ENCODE results near the gene SPECC1L.
A peak's percentile ranks its signal among the peaks of the same experiment; 100 is the strongest.
"Not testable (repeated sequence)": the region's sequence is repeated elsewhere in the genome, so short reads cannot be mapped to it uniquely, and the experiment has no call there.

SPECC1L gene, protein sequence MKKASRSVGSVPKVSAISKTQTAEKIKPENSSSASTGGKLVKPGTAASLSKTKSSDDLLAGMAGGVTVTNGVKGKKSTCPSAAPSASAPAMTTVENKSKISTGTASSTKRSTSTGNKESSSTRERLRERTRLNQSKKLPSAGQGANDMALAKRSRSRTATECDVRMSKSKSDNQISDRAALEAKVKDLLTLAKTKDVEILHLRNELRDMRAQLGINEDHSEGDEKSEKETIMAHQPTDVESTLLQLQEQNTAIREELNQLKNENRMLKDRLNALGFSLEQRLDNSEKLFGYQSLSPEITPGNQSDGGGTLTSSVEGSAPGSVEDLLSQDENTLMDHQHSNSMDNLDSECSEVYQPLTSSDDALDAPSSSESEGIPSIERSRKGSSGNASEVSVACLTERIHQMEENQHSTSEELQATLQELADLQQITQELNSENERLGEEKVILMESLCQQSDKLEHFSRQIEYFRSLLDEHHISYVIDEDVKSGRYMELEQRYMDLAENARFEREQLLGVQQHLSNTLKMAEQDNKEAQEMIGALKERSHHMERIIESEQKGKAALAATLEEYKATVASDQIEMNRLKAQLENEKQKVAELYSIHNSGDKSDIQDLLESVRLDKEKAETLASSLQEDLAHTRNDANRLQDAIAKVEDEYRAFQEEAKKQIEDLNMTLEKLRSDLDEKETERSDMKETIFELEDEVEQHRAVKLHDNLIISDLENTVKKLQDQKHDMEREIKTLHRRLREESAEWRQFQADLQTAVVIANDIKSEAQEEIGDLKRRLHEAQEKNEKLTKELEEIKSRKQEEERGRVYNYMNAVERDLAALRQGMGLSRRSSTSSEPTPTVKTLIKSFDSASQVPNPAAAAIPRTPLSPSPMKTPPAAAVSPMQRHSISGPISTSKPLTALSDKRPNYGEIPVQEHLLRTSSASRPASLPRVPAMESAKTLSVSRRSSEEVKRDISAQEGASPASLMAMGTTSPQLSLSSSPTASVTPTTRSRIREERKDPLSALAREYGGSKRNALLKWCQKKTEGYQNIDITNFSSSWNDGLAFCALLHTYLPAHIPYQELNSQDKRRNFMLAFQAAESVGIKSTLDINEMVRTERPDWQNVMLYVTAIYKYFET

DNA sequence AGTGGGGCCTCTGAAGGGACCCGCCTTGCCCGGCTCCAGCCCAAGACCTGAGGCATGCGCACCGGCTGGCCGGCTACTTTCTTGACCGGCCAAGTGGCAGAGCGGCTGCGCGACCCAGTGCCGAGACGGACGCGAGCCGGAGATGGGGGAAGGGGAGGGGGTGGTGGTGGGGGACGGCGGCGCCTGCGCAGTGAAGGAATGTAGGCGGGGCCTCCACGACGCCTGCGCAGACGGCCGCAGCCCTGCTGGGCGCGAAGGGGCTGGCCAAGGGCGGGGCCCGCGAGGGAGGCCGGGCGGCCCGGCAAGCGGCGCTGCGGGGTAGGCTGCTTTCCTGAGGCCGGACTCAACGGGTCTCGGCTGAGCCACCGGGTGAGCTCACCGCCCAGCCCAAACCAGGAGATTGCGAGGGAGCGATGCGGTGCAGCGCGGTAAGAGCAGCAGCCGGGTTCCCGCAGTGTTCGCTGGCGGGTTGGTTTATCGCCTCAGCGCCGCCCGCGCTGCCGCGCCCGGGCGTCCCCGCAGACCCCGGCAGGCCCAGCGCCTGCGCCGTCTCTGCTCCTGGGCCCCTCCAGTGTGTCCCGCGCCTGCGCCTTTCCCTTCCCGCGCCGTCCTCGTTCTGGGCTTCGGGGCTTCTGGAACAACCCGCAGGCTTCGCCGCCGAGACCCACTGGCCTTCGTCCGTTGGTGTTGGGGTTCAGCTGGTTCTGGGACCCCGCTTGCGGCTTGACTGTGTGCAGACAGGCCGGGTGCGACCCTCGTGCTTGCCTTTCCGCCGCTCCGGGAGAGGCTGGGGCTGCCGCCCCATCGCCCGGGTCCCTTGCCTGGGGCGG is at the start of gene SPECC1L:
TSS of gene SPECC1L (plus strand) at position 276 of the 830 bp plus-strand sequence. CDS start 31,401 bp downstream, outside the sequence.
- peak in 1 of 2 experiments; percentile 75 for DNase-seq

DNA sequence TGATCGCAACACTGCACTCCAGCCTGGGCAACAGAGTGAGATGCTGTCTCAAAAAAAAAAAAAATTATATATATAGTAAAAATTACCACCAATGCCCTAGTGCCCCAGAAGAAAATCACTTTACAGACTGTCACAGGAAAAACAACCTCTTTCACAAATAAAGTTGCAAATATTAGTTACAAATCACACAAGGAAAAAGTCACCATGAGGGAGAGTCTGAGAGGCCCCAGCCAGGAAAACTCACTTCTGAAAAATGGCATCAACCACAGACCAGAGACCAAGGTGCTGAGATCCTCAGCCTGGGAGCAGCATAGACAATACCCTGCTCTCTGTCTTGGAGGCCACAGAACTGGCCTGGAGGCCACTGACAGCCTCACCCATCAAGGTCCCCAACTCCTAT is 46.2 kb upstream of the SPECC1L start:
- DNase-seq: no peak

DNA sequence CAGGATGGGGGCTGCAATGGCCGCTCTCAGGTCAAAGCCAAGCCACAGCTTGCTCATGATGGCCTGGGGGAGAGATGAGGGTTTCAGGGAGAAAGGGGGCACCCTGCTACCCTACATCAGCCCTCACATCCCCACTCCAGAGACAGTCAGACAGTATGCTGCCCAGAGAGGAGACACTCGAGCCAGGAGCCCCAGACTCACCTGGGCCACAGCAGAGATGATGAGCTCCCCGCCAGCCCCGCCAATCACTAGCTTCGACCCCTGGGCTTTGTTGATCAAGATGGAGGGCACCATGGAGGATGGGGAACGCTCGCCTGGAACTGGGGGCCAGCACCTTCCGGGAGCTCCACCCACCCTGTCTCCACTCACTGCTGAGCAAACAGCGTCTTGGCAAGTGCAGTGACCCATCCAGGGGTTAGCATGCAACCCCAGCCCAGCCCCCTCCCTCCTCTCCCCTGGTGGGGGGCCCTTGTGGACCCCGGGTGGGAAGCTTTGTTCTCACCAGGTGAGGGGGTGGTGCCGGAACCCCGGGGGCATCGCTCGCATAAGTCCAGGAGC is 45.5 kb upstream of the SPECC1L start:
- no peak for DNase-seq

DNA sequence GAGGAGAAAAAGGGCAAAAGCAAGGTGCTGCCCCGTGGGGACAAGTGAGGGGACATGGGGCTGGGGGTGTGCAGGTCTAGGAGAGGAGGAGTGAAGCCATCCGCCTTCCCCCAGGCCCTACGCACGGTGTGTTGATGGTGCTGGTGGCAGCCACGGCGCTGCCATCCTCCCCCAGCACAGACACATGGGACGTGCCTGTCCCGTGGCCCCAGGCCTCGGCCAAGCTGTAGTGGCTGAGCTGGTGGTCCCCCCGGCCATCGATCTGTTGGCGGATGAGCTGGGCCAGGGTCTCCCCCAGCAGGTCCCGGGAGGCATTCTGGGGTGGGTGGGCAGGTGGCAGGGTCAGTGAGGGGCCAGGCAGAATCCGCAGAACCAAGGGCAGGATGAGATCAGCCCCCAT is 44.7 kb upstream of the SPECC1L start:
- DNase-seq: no peak

DNA sequence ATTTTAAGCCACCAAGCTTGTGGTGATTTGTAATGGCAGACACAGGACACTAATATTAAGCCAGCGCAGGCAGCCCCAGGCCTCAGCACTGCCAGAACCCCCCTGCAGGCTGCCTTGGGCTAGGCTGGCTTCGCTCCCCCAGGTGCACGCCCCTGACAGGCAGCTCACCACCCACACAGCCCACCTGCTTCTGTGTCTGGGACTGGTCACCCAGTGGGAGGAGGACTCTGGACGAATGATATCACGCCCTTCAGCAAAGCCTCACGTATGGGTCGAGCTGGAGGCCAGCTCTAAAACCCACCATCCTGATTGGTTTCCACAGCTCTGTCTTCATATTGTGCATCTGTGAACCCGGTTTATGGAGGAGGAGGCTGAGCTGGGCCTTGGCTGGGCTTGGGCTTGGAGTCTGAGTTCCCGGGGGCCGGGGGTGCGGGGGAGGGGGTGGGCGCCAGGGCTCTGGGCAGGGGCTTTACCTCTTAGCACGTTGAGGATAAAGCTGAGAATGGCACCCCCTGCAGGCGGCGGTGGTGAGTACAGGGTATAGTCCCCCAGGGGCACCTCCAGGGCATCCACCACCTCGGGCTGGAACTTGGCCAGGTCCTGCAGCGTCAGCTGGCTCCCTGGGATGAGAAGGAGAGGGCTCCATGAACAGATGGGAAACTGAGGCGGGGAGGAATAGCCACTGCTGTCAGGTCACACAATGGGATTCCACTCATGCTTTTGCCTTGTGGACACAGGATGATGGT is 39.5 kb upstream of the SPECC1L start:
- no peak for DNase-seq

DNA sequence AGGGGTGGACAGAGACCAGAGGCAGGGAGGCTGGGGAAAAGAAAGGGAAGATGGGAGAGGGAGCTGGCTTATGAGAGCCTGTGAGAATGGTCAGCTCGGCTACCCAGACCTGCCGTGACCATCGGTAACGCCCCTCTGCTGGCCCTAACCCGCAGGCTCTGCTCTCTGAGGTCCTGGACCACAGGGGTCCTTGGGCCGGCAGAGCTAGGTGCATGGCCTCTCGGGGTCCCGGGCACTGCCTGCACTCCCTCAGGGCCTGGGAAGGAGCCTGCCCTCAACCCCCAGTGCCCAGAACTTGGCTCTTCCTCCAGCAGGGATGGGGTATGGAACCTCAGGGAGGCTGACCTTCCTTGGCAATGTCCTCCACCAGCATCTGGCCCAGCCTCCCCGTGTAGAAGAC is 38.9 kb upstream of the SPECC1L start:
- no peak for DNase-seq

DNA sequence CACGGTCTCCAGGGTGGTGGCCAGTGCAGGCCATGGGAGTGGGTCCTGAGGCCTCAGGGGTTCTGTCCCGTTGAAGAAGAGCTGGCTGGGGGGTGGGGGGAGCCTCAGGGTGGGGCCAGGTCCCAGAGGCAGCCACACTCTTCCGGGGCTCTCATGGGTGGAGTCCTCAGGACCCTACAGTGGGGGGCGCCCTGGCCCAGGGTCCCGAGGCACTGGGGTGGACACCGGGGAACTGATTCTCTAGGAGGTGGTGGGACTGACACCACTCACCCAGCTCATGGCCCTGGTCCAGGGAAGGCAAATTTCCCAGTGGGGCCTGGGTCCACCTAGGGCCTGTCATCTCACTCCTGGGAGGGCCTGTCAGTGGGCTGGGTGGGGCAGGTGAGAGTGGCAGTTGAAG is 38.5 kb upstream of the SPECC1L start:
- no peak for DNase-seq

DNA sequence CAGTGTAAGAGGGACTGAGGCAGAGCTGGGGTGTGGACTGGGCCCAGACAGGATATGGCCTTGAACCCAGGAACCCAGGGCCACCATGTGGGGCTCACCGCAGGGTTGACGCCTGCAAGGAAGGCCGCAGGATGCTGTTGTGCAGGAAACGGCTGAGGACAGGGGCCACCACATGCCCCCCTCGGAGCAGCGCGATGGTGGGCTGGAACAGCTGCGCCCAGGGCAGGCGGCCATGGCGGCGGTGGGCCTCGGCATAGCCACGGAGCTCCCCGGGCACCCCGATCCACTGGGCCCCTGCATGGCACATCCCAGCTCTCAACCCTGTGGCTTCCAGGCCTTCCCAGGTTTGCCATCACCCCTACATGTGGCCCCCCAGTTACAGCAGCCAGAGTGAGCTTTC is 37.9 kb upstream of the SPECC1L start:
- DNase-seq: no peak

DNA sequence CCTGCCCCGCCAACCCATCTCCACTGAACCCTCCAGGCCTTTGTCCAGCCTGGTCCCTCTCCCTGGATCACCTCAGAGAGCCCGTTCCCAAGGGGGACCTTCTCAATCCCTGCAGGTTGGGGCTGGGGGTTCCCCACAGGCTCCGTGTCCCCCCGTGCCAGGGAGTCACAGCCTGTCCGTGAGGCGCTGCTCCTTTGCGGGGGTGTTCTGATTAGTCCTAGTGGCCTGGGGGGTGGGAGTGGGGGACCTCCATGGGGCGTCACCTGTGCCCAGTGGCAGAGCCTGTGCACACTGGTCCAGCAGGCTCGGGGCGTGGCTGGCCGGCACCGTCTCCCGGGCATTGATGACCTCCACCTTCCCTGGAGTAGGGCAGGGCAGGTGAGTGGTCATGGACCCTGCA is 37.4 kb upstream of the SPECC1L start:
- DNase-seq: no peak

DNA sequence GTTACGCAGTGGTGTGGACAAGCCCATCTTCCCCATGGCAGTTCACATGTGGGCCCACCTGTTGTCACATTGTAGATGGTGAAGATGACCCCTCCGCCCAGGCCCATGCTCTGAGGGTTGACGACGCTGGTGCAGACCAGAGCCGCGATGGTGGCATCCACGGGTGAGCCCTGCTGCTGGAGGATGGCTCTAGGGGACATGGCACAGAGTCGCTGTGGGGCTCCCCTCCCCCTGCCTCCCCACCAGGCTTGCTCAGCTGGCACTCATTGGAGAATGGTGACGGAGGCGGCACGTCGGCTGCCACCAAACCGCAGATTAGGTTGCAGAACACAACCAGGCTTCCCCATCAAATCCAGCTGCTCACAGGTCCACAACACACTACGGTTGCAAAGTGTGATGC is 36.8 kb upstream of the SPECC1L start:
- no peak for DNase-seq

DNA sequence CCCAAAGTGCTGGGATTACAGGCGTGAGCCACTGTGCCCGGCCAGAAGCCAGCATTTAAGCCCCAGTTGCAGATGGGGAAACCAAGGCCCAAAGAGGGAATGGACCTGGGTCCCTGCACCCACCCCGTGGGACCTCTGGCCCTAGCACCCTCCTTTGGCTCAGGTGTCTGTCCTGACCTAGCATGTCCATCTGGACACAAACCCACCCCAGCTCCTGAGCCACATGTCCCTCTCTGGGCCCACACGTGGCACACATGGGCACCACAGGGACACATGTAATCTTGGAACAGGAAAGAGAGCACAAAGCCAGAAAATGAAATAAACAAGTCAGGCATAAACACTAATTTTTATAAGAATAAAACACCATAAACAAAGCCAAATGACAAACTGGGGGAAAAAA is 35.3 kb upstream of the SPECC1L start:
- DNase-seq: no peak

DNA sequence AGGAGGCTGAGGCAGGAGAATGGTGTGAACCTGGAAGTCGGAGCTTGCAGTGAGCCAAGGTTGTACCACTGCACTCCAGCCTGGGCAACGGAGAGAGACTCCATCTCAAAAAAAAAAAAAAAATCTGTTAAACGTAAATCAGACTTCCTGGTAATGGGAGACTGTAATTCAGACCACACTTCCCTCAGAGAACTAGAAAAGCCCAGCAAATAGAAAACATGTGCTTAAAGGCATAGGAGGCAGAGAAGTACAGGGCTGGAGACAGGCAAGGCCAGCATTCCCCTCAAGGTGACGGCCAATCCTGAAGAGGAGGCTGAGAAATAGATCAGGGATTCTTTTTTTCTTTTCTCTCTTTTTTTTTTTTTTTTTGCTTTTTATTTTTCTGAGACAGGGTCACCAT is 34.0 kb upstream of the SPECC1L start:
- no peak for DNase-seq

DNA sequence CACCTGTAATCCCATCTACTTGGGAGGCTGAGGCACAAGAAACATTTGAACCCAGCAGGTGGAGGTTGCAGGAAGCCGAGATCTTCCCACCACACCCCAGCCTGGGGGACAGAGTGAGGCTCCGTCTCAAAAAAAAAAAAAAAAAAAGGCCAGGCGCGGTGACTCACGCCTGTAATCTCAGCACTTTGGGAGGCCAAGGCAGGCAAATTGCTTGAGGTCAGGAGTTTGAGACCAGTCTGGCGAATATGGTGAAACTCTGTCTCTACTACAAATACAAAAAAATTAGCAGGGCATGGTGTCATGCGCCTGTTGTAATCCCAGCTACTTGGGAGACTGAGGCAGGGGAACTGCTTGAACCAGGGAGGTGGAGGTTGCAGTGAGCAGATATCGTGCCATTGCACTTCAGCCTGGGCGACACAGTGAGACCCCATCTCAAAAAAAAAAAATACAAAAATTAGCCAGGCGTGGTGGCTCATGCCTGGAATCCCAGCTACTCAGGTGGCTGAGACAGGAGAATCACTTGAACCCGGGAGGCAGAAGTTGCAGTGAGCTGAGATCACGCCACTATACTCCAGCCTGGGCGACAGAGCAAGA is 32.4 kb upstream of the SPECC1L start:
- DNase-seq: not testable (repeated sequence)

DNA sequence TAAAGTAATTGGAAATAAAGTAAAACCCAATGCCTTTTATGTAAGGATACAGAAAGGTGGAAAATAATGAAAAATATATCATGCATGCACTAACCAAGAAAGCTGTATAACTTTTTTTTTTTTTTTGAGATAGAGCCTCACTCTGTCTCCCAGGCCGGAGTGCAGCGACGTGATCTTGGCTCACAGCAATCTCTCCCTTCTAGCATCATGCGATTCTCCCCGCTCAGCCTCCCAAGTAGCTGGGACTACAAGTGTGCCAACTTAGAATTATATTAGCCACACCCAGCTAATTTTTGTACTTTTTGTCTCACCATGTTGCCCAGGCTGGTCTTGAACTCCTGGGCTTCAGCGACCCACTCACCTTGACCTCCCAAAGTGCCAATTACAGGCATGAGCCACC is 30.2 kb upstream of the SPECC1L start:
- no peak for DNase-seq

DNA sequence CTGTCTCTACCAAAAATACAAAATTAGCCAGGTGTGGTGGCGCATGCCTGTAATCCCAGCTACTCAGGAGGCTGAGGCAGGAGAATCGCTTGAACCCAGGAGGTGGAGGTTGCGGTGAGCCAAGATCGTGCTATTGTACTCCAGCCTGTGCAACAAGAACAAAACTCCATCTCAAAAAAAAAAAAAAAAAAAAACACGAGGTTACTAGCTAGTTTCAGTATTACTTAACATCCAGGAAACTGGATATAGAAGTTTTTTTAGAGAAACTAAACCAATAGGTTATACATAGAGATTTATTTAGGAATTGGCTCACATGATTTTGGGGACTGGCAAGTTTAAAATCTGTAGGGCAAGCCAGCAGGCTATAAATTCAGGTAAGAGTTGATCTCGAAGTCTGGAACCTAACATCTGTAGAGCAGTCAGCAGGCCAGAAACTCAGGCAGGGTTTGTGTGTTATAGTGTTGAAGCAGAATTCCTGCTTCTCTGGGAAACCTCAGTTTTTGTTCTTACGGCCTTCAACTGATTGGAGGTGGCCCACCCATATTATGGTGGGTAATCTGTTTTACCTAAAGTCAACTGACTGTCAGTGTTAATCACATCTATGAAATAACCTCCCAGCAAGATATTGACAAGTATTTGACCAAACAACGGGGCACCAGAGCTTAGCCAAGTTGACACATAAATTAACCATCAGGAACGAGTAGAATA is 29.5 kb upstream of the SPECC1L start:
- DNase-seq: not testable (repeated sequence)

DNA sequence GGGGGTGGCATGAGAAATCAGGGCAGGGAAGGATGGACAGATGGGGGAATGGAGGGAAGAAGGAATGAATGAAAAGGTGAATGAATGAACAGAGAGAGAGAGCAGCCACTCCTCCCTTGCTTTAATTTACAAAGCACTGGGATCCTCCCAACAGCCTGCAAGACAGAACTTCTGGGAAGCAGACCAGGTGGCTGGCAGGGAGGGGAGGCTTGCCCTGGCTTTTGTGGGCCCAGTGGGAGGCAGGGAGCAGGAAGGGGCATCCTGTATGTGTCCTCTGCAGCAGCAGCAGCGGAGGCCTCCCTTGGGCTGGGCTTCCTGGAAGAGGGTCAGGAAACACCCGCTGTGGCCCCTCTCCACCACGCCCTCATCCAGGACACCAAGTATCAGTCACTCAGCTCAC is 27.2 kb upstream of the SPECC1L start:
- DNase-seq: not testable (repeated sequence)

DNA sequence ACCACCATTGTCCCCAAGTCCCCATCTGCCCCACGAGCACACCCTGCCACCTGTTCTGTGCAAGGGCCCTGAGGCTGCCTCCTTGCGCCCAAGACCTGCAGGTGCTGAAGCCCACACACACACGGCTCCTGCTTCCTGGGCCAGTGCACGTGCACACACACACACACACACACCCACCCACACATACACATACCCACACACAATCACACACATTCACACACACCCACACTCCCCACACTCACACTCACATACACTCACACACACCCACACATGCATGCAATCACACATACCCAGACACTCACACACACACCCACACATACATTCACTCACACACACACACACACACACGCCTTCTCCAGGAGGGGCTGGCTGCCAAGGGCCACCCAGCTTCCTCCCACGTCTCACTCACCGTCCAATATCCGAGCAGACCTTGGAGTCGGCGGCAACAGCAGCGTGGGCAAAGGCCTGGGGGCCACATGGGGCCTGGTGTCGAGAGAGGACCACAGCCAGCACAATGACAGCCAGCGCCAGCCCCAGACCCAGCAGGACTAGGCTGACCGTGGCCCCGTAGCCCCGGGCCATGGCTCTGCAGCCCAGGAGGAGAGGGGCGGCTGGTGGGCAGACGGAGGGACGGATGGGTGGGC is 26.4 kb upstream of the SPECC1L start:
- DNase-seq: no peak

DNA sequence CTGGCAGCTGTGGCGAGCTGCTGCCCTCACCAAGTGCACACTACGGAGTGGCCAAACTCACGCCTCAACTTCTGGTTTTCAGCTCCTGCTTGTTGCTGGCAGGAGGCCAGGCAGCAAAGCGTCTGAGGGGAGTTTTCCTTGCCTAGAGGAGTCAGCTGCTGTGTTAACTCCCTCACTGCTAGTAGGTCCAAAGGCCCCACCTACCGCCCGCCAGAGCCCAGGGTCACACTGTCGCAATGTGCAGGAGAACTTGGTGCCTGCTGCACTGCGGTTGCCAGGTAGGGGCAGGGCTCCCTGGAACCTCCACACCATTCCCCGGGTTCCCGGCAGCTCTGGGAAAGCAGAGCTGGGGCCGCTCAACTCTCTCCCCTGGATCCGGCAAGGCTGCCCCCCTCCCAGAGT is 25.6 kb upstream of the SPECC1L start, which contains the start of gene GGT5:
TSS of gene GGT5 (minus strand) at position 53 of the 402 bp plus-strand sequence. CDS start 357 bp downstream, outside the sequence.
- not testable (repeated sequence) for DNase-seq

All from cerebellar nuclear complex (tissue), 1 donor.